HepG2 (cell line): ENCODE measurements around the gene IGSF8. TPM values are rescaled to one million over a fixed set of nuclear protein-coding genes. Genes with fewer than 3 reads are reported as not detected.
A peak's percentile ranks its signal among the peaks of the same experiment; 100 is the strongest.

ENCODE experiments used
- ATAC-seq: fragments of 200-7000 bp; cut with Tn5 transposase; 3 replicates; pipeline ENCODE4 v1.9.1; 2020; ENCODE audit warnings: mild to moderate bottlenecking, moderate library complexity
- BruUV-seq: library from RNA; stranded (reverse); fragments of 400-500 nt; replicated peaks from 2 replicates; lab custom pipeline; 2021; lab: Mats Ljungman, UMichigan
- CTCF ChIA-PET: fragments of 300-600 bp; formaldehyde crosslinking; extraction: SDS; loops from one replicate; lab custom pipeline; 2021; ENCODE audit warnings: low total read pairs, inconsistent platforms, low intra/inter-chr PET ratio; lab: Yijun Ruan, JAX
- POLR2A ChIA-PET: fragments of 350-600 bp; sonication (Branson Sonifier 250); formaldehyde crosslinking; loops from one replicate; lab custom pipeline; 2020; ENCODE audit warnings: antibody characterized with exemption, inconsistent platforms; lab: Yijun Ruan, JAX
- DNase-seq: peaks from one replicate; pipeline ENCODE4 v3.0.0-alpha.2; 2015; ENCODE audit warnings: low spot score
- FAIRE-seq: peaks from 3 replicates; lab custom pipeline; 2011; peaks lifted over from hg19 to GRCh38; lab: Jason Lieb, UNC
- H2AFZ ChIP-seq: one replicate; pipeline ENCODE4 v1.6.1; 2011; ENCODE audit warnings: low read length, inconsistent platforms
- H3K27ac ChIP-seq: fragments of 300-600 bp; 3 replicates; pipeline ENCODE4 v1.8.0; 2011; ENCODE audit warnings: mixed run types, mild to moderate bottlenecking, mixed read lengths, low read length, inconsistent platforms; ENCODE audit not compliant: insufficient read depth; ENCODE audit errors: extremely low read length
- H3K27me3 ChIP-seq, 2 experiments: fragments of 200-600 bp in 1 of 2; 2 replicates in 1 of 2; 3 replicates in 1 of 2; pipeline versions ENCODE4 v1.6.0 to v1.8.0; 2011; ENCODE audit warnings: low read length in 2 of 2, mild to moderate bottlenecking in 2 of 2, moderate library complexity in 2 of 2, inconsistent platforms in 1 of 2; ENCODE audit not compliant: insufficient read depth in 2 of 2, control insufficient read depth in 1 of 2
- H3K36me3 ChIP-seq, 2 experiments: fragments of 200-600 bp in 1 of 2; replicated peaks in 1 of 2; 2 replicates in 1 of 2; 3 replicates in 1 of 2; pipeline versions ENCODE4 v1.5.1 to v1.8.0; 2011; ENCODE audit warnings: low read length in 2 of 2, inconsistent platforms in 1 of 2; ENCODE audit not compliant: insufficient read depth in 2 of 2, control insufficient read depth in 1 of 2
- H3K4me1 ChIP-seq: 2 replicates; pipeline ENCODE4 v1.5.1; 2012; ENCODE audit warnings: low read length, inconsistent platforms; ENCODE audit not compliant: insufficient read depth
- H3K4me2 ChIP-seq: 2 replicates; pipeline ENCODE4 v1.6.0; 2011; ENCODE audit warnings: low read depth, low read length, inconsistent platforms
- H3K4me3 ChIP-seq, 3 experiments: fragments of 200-600 bp in 1 of 3; sonication (generic), shearing (Covaris generic) in 1 of 3; replicated peaks in 1 of 3; 2 replicates each; pipeline ENCODE4 v1.5.1; 2011 to 2016; ENCODE audit warnings: low read length in 3 of 3, inconsistent platforms in 2 of 3, low read depth in 2 of 3, mild to moderate bottlenecking in 2 of 3, control low read depth in 1 of 3, mixed read lengths in 1 of 3; ENCODE audit not compliant: insufficient read depth in 1 of 3
- H3K79me2 ChIP-seq: one replicate; pipeline ENCODE4 v1.6.1; 2011; ENCODE audit warnings: low read length, inconsistent platforms; ENCODE audit not compliant: insufficient read depth
- H3K9ac ChIP-seq: 2 replicates; pipeline ENCODE4 v1.6.0; 2011; ENCODE audit warnings: mild to moderate bottlenecking, low read depth, low read length, inconsistent platforms; ENCODE audit not compliant: insufficient read depth
- H3K9me3 ChIP-seq: 2 replicates; pipeline ENCODE4 v1.5.1; 2012; ENCODE audit warnings: mild to moderate bottlenecking, low read length
- H4K20me1 ChIP-seq: 2 replicates; pipeline ENCODE4 v1.6.0; 2011; ENCODE audit warnings: inconsistent platforms, mild to moderate bottlenecking, low read length, moderate library complexity; ENCODE audit not compliant: insufficient read depth
- ASH2L ChIP-seq: fragments of 300-600, 200-600 bp; sonication (generic); IDR thresholded peaks from 2 replicates; pipeline ENCODE4 v1.7.0; 2017; ENCODE audit warnings: low read depth, mild to moderate bottlenecking, moderate library complexity, mixed read lengths, low read length; ENCODE audit not compliant: insufficient read length
- ATF7-NPFF ChIP-seq: sonication (generic); formaldehyde crosslinking; IDR thresholded peaks from 2 replicates; pipeline ENCODE4 v1.8.1; 2023; ENCODE audit warnings: mild to moderate bottlenecking, low read depth, missing genetic modification reagents, moderate library complexity
- FOXA1 ChIP-seq, 2 experiments: fragments of 450-650 bp in 1 of 2; sonication (generic) in 1 of 2; formaldehyde crosslinking in 1 of 2; IDR thresholded peaks; 2 replicates each; pipeline versions ENCODE4 v1.4.0 to v1.6.1; 2016 to 2020; ENCODE audit warnings: missing genetic modification reagents in 1 of 2
- HES4 ChIP-seq: sonication (generic); formaldehyde crosslinking; IDR thresholded peaks from 2 replicates; pipeline ENCODE4 v1.9.0; 2021; ENCODE audit warnings: mild to moderate bottlenecking, missing genetic modification reagents, borderline replicate concordance
- HOXA7 ChIP-seq: sonication (generic); formaldehyde crosslinking; IDR thresholded peaks from 2 replicates; pipeline ENCODE4 v1.8.1; 2022; ENCODE audit warnings: mild to moderate bottlenecking, missing genetic modification reagents, moderate library complexity
- JUND ChIP-seq: sonication (generic); formaldehyde crosslinking; IDR thresholded peaks from 2 replicates; pipeline ENCODE4 v1.8.0; 2022; ENCODE audit warnings: mild to moderate bottlenecking, missing genetic modification reagents
- KDM2A ChIP-seq: sonication (generic); formaldehyde crosslinking; IDR thresholded peaks from 2 replicates; pipeline ENCODE4 v1.4.0; 2020; ENCODE audit warnings: low read depth, missing genetic modification reagents, borderline replicate concordance
- KLF16 ChIP-seq, 2 experiments: sonication (generic) in 1 of 2; formaldehyde crosslinking in 1 of 2; IDR thresholded peaks; 2 replicates each; pipeline versions ENCODE4 v1.6.1 to v1.8.0; 2016 to 2023; ENCODE audit warnings: missing genetic modification reagents in 2 of 2, missing compliant biosample characterization in 1 of 2
- MTF2 ChIP-seq: sonication (generic); formaldehyde crosslinking; IDR thresholded peaks from 2 replicates; pipeline ENCODE4 v1.5.0; 2020; ENCODE audit warnings: missing genetic modification reagents, borderline replicate concordance
- NAIF1 ChIP-seq: sonication (generic); formaldehyde crosslinking; IDR thresholded peaks from 2 replicates; pipeline ENCODE4 v1.5.0; 2020; ENCODE audit warnings: mild to moderate bottlenecking, missing genetic modification reagents, borderline replicate concordance
- NFE2L2 ChIP-seq: fragments of 150-350 bp; IDR thresholded peaks from 2 replicates; pipeline ENCODE4 v1.6.1; 2014; ENCODE audit warnings: low read length
- RFX5 ChIP-seq: IDR thresholded peaks from 2 replicates; pipeline ENCODE4 v1.6.1; 2011; ENCODE audit warnings: low read depth, low read length, improper control_type of control experiment
- SAP130 ChIP-seq: IDR thresholded peaks from 2 replicates; pipeline ENCODE4 v1.6.1; 2016; ENCODE audit warnings: low read depth
- SMC3 ChIP-seq: IDR thresholded peaks from 2 replicates; pipeline ENCODE4 v1.6.1; 2011; ENCODE audit warnings: low read length, improper control_type of control experiment
- STAG1 ChIP-seq: sonication (generic); formaldehyde crosslinking; IDR thresholded peaks from 2 replicates; pipeline ENCODE4 v1.4.0; 2020; ENCODE audit warnings: missing genetic modification reagents
- ZNF263 ChIP-seq: sonication (generic); formaldehyde crosslinking; IDR thresholded peaks from 2 replicates; pipeline ENCODE4 v1.4.0; 2020; ENCODE audit warnings: missing genetic modification reagents
- ZNF296 ChIP-seq: sonication (generic); formaldehyde crosslinking; conservative IDR thresholded peaks from 2 replicates; pipeline ENCODE4 v1.5.0; 2020; ENCODE audit warnings: mild to moderate bottlenecking, missing genetic modification reagents
- ZNF432 ChIP-seq: sonication (generic); formaldehyde crosslinking; IDR thresholded peaks from 2 replicates; pipeline ENCODE4 v1.5.0; 2020; ENCODE audit warnings: missing genetic modification reagents, mild to moderate bottlenecking, borderline replicate concordance
- ZNF468 ChIP-seq: sonication (generic); formaldehyde crosslinking; IDR thresholded peaks from 2 replicates; pipeline ENCODE4 v1.8.0; 2022; ENCODE audit warnings: mild to moderate bottlenecking, moderate library complexity, missing genetic modification reagents
- ZNF782 ChIP-seq: sonication (generic); formaldehyde crosslinking; IDR thresholded peaks from 2 replicates; pipeline ENCODE4 v1.4.0; 2020; ENCODE audit warnings: missing genetic modification reagents, mild to moderate bottlenecking, borderline replicate concordance
- WGBS: methylation state at CpG from one replicate; pipeline ENCODE4 v1.1.6; 2017; ENCODE audit warnings: low lambda C conversion rate; 5-methylcytosine and 5-hydroxymethylcytosine counted together
- in situ Hi-C: cut with HindIII; loops from 2 replicates; pipeline ENCODE4 v1.10.0; 2017; ENCODE audit warnings: low pct_unique_long_range_greater_than_20kb; ENCODE audit not compliant: extremely low pct_ligation_motif_present
- intact Hi-C: fragments of 100-400 bp; cut with micrococcal nuclease; formaldehyde crosslinking; loops from one replicate; pipeline ENCODE4 v1.10.0; 2022; ENCODE audit not compliant: unreplicated experiment
- polyA plus RNA-seq, 8 experiments: library from polyadenylated mRNA; depleted of rRNA in 3 of 8; stranded (reverse) in 7 of 8; unstranded in 1 of 8; fragments of >200 nt; fragmentation: Illumina TruSeq in 4 of 8; extraction: Trizol in 4 of 8; gene quantifications; 2 replicates each; pipeline versions ENCODE4 v1.2.1 to v1.2.3, GENCODE V29; 2011 to 2016; ENCODE audit warnings: low read depth in 4 of 8, missing spikeins in 1 of 8, mixed read lengths in 1 of 8; ENCODE audit not compliant: insufficient read depth in 1 of 8
- total RNA-seq, 5 experiments: library from RNA; depleted of rRNA; stranded (reverse); fragments of >200 nt; fragmentation: Illumina TruSeq; extraction: Trizol; gene quantifications; 2 replicates each; pipeline ENCODE4 v1.2.3, GENCODE V29; 2016; ENCODE audit warnings: low read depth in 1 of 5
- TF ChIP-seq, protein P1 (sequence below): sonication (generic); formaldehyde crosslinking; IDR thresholded peaks from 2 replicates; pipeline ENCODE4 v1.4.0; 2020; ENCODE audit warnings: missing genetic modification reagents
- TF ChIP-seq, protein P2 (sequence below), 2 experiments: sonication (generic) in 1 of 2; formaldehyde crosslinking in 1 of 2; IDR thresholded peaks; 2 replicates each; pipeline versions ENCODE4 v1.4.0 to v1.6.1; 2018 to 2020; ENCODE audit warnings: missing genetic modification reagents in 2 of 2, borderline replicate concordance in 1 of 2, low read depth in 1 of 2, mild to moderate bottlenecking in 1 of 2, missing biosample characterization in 1 of 2

IGSF8 gene
- total and polyA plus RNA-seq, 2 of the 13 experiments (the other 11 are each of a cell fraction or from before 2014, with no cell fraction given) = 24.0 to 41.0 TPM

DNA sequence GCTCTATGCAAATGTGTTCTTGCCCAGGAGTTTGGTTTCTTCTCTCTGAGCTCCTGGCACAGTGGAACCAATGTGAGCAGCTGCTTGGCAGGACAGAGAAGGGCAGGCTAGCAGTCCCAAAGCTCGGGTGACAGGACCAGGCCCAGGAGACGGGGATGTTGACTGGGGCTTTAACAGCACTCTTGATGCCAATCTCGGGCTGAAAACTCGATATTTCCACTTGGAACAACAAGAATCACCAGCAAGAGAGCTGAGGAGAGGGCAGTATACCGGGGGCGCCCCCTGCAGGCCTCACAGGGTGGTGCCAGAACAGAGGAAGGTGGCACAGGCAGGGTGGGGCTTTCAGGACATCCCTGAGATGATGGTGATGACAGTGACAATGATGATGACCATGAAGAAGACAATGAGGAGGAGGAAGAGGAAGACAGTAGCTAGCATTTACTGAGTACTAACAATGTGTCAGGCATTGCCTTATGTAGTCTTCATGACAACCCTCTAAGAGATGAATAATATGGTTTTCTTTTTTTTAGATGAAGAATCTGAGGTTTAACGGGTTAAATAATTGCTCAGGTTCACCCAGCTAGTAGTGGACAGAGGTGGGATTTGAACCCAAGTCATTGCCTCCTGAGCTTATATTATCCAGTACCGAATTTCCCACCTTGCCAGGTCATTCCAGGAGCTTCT, 19.8 kb downstream of the IGSF8 start:
- Histone ChIP-seq H3K4me3 (0 out of 6 replicates have a peak overlapping the region, but pooled peaks of 1 of the 3 experiments have one; percentile 32), H3K27ac (no peak overlapping the region), H3K9me3 (no peaks in the 10 kb centered on the region), H3K36me3 (no peaks in the 10 kb centered on the region), H3K79me2 (no peaks in the 10 kb centered on the region), H3K4me2 (peak overlapping the region; percentile 73), H3K27me3 (no peaks in the 10 kb centered on the region), H3K4me1 (peaks cover 64% of the 10 kb centered on the region), H2AFZ (no peak overlapping the region), H4K20me1 (no peaks in the 10 kb centered on the region), H3K9ac (no peak overlapping the region)
- peak; percentile 28 for FAIRE-seq
- 7% methylated on average over 8 of the region's 8 CpGs for WGBS
- peak; percentile 61 for DNase-seq
- peak; percentile 90 for ATAC-seq
- BruUV-seq = no TSS peak
- ChIA-PET CTCF (interaction anchor here (0.7 to 3.3 kb wide), 5 partner anchors 24 to 142 kb away, joined by 3 to 29 read pairs (median 6); no protein-coding TSS in a partner anchor), POLR2A (interaction anchor here (0.7 to 1.8 kb wide), 3 partner anchors 8 to 32 kb away, joined by 3 to 8 read pairs (median 4); partner anchors contain the start of gene KCNJ10)
- in situ Hi-C loops = no loop called here
- intact Hi-C loops = loop anchor here (1.0 to 5.0 kb wide), 2 partner anchors 32 to 141 kb away; no protein-coding TSS in a partner anchor
- TF ChIP-seq MTF2 (CRISPR knock-in tag) = no peak
- no peak for TF ChIP-seq NFE2L2
- no peak for TF ChIP-seq HOXA7
- no peak for TF ChIP-seq ZNF782 (CRISPR knock-in tag)
- 0 out of 2 replicates have a peak, but pooled peaks have one; percentile 23 for TF ChIP-seq ZNF263
- no peak for TF ChIP-seq RFX5
- no peak for TF ChIP-seq JUND (CRISPR knock-in tag)
- no peak for TF ChIP-seq HES4 (CRISPR knock-in tag)
- no peak for TF ChIP-seq NAIF1
- no peak for TF ChIP-seq ZNF432
- no peak for TF ChIP-seq ZNF296 (CRISPR knock-in tag)
- no peak for TF ChIP-seq FOXA1 (IDR thresholded peaks at IDR 0.05)
- TF ChIP-seq FOXA1 (CRISPR knock-in tag; IDR thresholded peaks at IDR 0.05) = no peak
- peak; percentile 84 for TF ChIP-seq STAG1
- TF ChIP-seq SAP130 = no peak
- TF ChIP-seq, protein P1, sequence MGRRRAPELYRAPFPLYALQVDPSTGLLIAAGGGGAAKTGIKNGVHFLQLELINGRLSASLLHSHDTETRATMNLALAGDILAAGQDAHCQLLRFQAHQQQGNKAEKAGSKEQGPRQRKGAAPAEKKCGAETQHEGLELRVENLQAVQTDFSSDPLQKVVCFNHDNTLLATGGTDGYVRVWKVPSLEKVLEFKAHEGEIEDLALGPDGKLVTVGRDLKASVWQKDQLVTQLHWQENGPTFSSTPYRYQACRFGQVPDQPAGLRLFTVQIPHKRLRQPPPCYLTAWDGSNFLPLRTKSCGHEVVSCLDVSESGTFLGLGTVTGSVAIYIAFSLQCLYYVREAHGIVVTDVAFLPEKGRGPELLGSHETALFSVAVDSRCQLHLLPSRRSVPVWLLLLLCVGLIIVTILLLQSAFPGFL (CRISPR knock-in tag) = no peak
- TF ChIP-seq ATF7-NPFF = 0 out of 2 replicates have a peak, but pooled peaks have one; percentile 39
- 0 out of 2 replicates have a peak, but pooled peaks have one; percentile 1 for TF ChIP-seq ZNF468 (CRISPR knock-in tag)
- TF ChIP-seq KDM2A = peak; percentile 54
- TF ChIP-seq ASH2L = peak; percentile 18
- TF ChIP-seq KLF16 (CRISPR knock-in tag; IDR thresholded peaks at IDR 0.05) = no peak
- peak; percentile 75 for TF ChIP-seq SMC3
- TF ChIP-seq, protein P2, sequence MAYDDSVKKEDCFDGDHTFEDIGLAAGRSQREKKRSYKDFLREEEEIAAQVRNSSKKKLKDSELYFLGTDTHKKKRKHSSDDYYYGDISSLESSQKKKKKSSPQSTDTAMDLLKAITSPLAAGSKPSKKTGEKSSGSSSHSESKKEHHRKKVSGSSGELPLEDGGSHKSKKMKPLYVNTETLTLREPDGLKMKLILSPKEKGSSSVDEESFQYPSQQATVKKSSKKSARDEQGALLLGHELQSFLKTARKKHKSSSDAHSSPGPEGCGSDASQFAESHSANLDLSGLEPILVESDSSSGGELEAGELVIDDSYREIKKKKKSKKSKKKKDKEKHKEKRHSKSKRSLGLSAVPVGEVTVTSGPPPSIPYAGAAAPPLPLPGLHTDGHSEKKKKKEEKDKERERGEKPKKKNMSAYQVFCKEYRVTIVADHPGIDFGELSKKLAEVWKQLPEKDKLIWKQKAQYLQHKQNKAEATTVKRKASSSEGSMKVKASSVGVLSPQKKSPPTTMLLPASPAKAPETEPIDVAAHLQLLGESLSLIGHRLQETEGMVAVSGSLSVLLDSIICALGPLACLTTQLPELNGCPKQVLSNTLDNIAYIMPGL (CRISPR knock-in tag; IDR thresholded peaks at IDR 0.05; ENCODE audit: borderline replicate concordance in 1 of 2, low read depth in 1 of 2) = 0 out of 4 replicates have a peak, but pooled peaks have one; percentile 35 to 39
